GM19193 (cell line): ENCODE data around the gene TMEM167B.
A peak's percentile ranks its signal among the peaks of the same experiment; 100 is the strongest.

Experiments used
- POLR2A ChIP-seq: IDR thresholded peaks from 4 replicates; pipeline ENCODE4 v1.6.1; 2011; ENCODE audit not compliant: insufficient read depth, insufficient read length; ENCODE audit errors: extremely low read depth

TMEM167B gene

GRCh38 chr1:109090196-109091077 lies at the start of gene TMEM167B:
Gene TMEM167B (plus strand): TSS chr1:109090764. CDS start chr1:109090873, 109 bp downstream.
- peak; percentile 58 for TF ChIP-seq POLR2A

GRCh38 chr1:109040989-109041620 lies 49.5 kb upstream of the TMEM167B start:
- no peak for TF ChIP-seq POLR2A

GRCh38 chr1:109041621-109042468 lies 48.7 kb upstream of the TMEM167B start, which contains the start of gene WDR47:
Gene WDR47 (minus strand): TSS chr1:109042102. CDS start chr1:109023512, 18,590 bp downstream.
- TF ChIP-seq POLR2A = peak; percentile 98

GRCh38 chr1:109045595-109045994 lies 45.0 kb upstream of the TMEM167B start:
- no peak for TF ChIP-seq POLR2A

- no peak for TF ChIP-seq POLR2A
These were observed 43.9 kb upstream of the TMEM167B start for GRCh38 chr1:109046671-109047070.

- TF ChIP-seq POLR2A = no peak
These were observed 43.2 kb upstream of the TMEM167B start for GRCh38 chr1:109047339-109047738.

GRCh38 chr1:109048335-109048734 lies 42.2 kb upstream of the TMEM167B start:
- TF ChIP-seq POLR2A = no peak

- TF ChIP-seq POLR2A = no peak
These were observed 40.2 kb upstream of the TMEM167B start for GRCh38 chr1:109050228-109050995.

- no peak for TF ChIP-seq POLR2A
These were observed 34.5 kb upstream of the TMEM167B start for GRCh38 chr1:109056064-109056463.

GRCh38 chr1:109059026-109059425 lies 31.5 kb upstream of the TMEM167B start:
- no peak for TF ChIP-seq POLR2A

GRCh38 chr1:109060707-109061106 lies 29.9 kb upstream of the TMEM167B start:
- no peak for TF ChIP-seq POLR2A

GRCh38 chr1:109061183-109061582 lies 29.4 kb upstream of the TMEM167B start:
- TF ChIP-seq POLR2A = no peak

- no peak for TF ChIP-seq POLR2A
These were observed 25.4 kb upstream of the TMEM167B start for GRCh38 chr1:109065137-109065536.

- TF ChIP-seq POLR2A = no peak
These were observed 22.7 kb upstream of the TMEM167B start for GRCh38 chr1:109067883-109068282.

GRCh38 chr1:109069294-109069693 lies 21.3 kb upstream of the TMEM167B start:
- TF ChIP-seq POLR2A = no peak
